Breast epithelium (tissue), 3 donors: ENCODE results near the gene LYAR.

Experiments
- CTCF ChIP-seq, 3 donors: fragments of 450-650 bp; IDR thresholded peaks; one replicate each; pipeline ENCODE4 v1.5.1; 2016 to 2017; ENCODE audit warnings: antibody characterized with exemption in 3 of 3, mild to moderate bottlenecking in 3 of 3, moderate library complexity in 3 of 3
- POLR2A ChIP-seq: fragments of 450-650 bp; IDR thresholded peaks from one replicate; pipeline ENCODE4 v1.6.1; 2016; ENCODE audit warnings: antibody characterized with exemption, mild to moderate bottlenecking, moderate library complexity
- POLR2AphosphoS5 ChIP-seq, 3 donors: sonication (generic); formaldehyde crosslinking; IDR thresholded peaks; one replicate each; pipeline ENCODE4 v1.6.1; 2017; ENCODE audit warnings: antibody characterized with exemption in 3 of 3

GRCh38 chr4:4308800-4309441 lies 19.0 kb upstream of the LYAR start:
- TF ChIP-seq CTCF (IDR thresholded peaks at IDR 0.05) (no peak), POLR2AphosphoS5 (IDR thresholded peaks at IDR 0.05) (no peak), POLR2A (no peak)
